ENCODE data around the gene CCDC74A. TPM values are rescaled to one million over a fixed set of nuclear protein-coding genes. Genes with fewer than 3 reads are reported as not detected.
"Not testable (repeated sequence)": the region's sequence is repeated elsewhere in the genome, so short reads cannot be mapped to it uniquely, and the experiment has no call there.

CCDC74A gene
- total RNA-seq, result 1.6 and 9.1 TPM in 2 replicates

- peak; percentile 18 for DNase-seq (ENCODE audit: low read depth)
Measured at GRCh38 chr2:131527131-131528001, at the start of gene CCDC74A. CCDC74A (plus strand) TSS chr2:131527888; CDS start chr2:131527971, 83 bp downstream.

DNA sequence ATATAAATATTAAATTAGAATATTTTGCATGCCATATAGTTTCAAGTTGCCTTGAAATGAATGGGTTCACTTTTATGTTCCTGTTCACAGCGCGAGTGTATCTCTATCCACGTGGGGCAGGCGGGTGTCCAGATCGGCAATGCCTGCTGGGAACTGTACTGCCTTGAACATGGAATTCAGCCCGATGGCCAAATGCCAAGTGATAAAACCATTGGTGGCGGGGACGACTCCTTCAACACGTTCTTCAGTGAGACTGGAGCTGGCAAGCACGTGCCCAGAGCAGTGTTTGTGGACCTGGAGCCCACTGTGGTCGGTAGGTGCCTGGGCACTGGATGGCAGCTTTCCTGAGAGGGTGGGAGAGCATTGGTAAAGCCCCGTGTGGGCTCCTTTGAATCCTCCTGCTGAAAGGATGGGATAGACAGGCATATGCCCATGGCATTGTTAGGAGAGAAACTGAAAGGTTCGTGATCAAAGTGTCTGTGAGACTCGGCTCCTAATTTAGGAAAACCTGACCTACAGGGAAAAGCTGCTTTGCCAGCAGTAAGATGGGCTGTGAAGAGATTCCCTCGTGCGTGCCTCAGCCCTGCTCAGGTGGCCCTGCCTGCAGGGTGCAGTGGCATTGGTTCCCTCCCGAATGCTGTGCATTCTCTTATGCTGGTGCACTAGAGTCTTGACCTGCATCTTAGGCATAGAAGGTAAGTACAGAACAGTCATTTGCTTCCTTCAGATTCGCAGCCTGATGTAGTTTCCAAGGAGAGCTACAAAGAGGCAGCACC is 49.4 kb upstream of the CCDC74A start:
- not testable (repeated sequence) for DNase-seq (ENCODE audit: low read depth)

DNA sequence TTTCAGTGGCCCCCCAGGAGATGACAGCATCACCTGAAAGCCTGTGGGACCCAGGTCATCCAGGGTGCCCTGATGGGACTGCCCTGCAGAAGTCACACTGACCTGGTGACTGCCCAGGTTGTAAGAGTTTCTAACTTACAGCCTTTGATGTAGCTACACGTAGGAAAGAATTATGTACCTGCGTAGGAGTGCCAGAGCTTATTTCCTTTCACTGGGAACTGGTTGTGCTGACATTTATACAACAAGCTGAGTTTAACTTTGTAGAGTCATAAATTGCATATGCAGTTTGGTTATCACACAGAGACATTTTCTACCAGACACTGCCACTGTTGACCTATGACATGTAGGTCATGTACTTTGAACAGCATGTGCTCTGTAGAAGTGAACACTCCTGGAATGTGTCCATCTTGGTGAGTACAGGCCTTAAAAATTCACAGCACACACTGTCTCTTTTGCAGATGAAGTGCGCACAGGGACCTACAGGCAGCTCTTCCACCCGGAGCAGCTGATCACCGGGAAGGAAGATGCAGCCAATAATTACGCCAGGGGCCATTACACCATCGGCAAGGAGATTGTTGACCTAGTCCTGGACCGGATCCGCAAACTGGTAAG is 48.7 kb upstream of the CCDC74A start:
- not testable (repeated sequence) for DNase-seq (ENCODE audit: low read depth)

DNA sequence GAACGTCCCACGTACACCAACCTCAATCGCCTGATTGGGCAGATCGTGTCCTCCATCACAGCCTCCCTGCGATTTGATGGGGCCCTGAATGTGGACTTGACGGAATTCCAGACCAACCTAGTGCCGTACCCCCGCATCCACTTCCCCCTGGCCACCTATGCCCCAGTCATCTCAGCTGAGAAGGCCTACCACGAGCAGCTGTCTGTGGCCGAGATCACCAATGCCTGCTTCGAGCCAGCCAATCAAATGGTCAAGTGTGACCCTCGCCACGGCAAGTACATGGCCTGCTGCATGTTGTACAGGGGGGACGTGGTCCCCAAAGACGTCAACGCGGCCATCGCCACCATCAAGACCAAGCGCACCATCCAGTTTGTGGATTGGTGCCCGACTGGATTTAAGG is 47.3 kb upstream of the CCDC74A start:
- not testable (repeated sequence) for DNase-seq (ENCODE audit: low read depth)

GRCh38 chr2:131482506-131483155 is 45.1 kb upstream of the CCDC74A start:
- DNase-seq (ENCODE audit: low read depth), result not testable (repeated sequence)

GRCh38 chr2:131483981-131484820 is 43.5 kb upstream of the CCDC74A start:
- DNase-seq (ENCODE audit: low read depth), result not testable (repeated sequence)

GRCh38 chr2:131484906-131485460 is 42.7 kb upstream of the CCDC74A start:
- DNase-seq (ENCODE audit: low read depth), result not testable (repeated sequence)

GRCh38 chr2:131486201-131486902 is 41.3 kb upstream of the CCDC74A start:
- DNase-seq (ENCODE audit: low read depth), result not testable (repeated sequence)

DNA sequence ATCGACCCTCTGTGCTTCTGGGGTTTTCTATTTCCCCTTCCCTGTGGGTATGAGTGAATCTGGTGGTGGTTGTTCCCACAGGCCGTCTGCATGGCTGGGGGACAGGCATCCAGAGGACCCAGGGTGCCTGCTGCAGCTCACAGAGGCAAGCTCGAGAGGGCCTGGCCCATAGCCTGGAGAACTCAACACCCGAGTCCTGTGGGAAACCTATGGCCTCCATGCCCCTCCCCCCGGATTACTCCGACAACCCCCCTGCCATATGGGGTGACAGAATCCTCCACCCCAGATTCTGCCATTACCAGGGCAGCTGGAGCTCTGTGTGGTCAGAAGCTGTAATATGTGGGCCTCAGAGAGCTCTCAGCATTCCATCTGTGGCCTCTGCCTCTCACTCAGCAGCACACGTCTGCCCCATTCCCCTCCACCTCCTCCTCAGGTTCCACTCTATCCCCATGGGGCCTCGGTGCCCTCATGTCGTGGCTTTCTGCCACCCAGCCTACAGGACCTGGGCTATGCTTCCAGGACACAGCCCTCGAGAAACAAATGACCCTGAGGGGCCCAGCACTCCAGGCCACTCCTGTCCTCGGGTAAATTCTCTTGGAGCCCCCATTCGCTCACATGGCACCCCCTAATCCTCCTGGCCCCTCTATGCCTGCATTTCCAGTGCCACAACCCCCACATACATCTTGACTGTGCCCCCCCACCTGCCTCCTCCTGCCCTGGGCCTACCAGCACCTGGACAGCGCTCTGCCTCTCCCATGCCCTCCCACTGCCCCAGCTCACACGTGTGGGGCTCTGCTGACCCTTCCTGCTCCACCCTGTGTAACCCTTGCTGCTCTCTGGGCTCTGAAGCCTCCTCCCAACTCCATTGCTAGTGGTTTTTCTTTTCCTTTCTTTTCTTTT is 39.1 kb upstream of the CCDC74A start:
- DNase-seq (ENCODE audit: low read depth), result no peak

DNA sequence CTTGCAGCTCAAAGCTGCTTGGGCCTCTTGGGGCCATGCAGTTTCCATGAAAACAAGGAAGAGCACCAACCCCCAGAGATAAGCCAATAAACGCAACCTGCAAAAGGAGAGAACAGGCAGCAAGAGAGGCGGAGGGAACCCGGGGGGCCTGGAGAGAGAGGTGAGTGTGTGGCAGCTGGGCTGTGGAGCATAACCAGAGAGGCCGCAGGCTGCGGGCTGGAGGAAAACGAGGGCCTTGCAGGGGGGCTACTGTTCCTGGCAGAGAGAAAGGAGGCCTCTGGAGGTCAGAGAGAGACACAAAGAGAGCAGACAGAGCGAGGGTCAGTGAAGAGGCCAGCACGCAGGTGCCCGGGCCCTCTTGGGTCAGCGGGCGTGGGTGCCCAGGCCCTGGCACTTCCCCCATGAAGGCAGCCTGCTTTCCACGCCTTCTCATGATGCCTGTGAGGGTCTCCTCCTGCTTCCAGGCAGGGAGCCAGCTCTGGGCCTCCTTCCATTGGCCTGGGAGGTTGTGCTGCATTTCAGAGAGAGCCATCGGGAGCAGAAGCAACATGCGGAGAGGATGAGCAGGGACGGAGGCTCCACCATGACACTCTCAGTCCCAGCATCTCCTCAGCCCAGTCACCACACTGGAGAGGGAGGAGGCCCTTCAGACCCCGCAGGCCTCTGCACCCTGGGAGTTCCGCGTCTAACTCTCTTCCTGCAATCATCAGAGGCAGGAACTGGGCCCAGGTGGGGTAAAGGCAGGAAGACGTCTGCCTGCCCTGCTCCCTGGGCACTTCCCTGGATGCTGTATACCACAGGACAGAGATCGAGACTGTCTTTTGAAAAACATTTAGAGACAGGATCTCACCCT is 36.8 kb upstream of the CCDC74A start:
- DNase-seq (ENCODE audit: low read depth), result not testable (repeated sequence)

DNA sequence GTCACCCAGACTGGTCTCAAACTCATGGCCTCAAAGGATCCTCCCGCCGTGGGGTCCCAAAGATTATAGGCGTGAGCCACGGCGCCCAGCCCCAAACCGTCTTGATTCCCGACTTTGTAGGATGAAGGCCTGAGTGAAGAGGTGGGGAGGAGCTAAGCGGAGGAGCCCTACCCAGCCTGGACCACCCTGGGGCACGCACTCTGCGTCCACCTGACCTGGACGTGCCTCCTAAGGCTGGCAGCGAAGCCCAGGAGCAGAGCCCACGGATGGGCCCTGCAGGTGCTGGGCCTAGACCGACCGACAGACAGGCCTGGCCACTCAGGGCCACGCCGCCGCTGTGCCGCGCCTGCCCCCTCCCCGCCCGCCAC is 36.2 kb upstream of the CCDC74A start:
- DNase-seq (ENCODE audit: low read depth), result not testable (repeated sequence)

DNA sequence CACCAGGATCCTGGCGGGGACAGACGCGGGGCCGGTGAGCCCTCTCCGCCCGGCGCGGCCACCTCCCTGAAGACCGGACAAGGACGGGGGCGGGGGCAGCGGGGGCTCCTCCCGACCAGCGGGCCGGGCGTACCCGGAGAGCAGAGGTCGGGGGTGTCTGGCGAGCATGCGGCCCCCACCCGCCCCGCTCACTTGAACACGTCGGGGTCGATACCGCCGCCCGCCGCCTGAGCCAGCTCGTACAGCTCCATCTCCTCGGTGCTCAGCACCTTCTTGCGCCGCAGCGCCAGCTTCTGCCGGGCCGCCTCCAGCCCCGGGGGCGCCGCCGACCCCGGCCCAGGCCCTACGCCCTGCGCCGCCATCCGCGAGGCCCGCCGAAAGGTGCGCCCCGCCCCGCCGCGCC is 35.7 kb upstream of the CCDC74A start, which contains the start of gene MZT2A:
Gene MZT2A (minus strand): TSS at position 383 of the 403 bp plus-strand sequence. CDS start 21 bp downstream, at position 362.
- DNase-seq (ENCODE audit: low read depth), result not testable (repeated sequence)

DNA sequence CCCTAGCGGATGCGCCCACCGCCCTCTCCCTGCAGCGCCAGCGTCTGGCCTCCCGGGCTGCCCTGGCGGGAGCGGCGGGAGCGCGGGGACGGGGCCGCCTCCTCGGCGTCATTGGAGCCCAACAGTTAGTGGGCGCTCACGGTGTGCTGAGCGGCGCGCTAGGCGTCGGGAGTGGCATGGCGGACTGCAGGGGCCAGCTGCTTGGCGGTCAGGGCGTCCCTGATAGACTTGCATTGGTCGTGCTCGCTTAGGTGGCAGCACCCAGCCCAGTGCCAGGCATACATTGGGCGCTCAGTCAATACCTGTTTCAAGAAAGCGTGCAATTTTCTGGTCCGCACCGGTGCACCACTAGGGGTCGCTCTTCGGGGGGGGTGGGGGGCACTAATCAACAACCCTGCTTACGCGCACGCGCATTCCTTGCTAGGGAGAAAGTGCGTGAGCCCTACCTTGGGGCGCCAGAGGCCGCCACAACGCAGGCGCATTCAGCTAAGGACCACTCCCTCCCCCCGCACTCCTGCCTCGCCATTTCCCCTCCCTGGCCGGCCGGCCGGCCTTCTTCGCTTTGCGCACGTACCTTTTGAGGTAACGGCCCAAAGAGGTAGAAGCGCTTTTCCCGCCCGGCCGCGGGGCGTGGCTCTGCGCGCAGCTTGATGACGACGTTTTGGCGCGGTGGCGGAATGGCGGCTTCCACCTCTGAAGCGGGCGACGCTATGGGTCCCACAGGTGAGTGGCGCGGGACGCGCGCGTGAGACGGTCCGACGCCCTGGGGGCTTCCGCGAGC is 35.1 kb upstream of the CCDC74A start:
- peak; percentile 91 for DNase-seq (ENCODE audit: low read depth)

GRCh38 chr2:131493199-131493968 is 34.3 kb upstream of the CCDC74A start:
- no peak for DNase-seq (ENCODE audit: low read depth)

DNA sequence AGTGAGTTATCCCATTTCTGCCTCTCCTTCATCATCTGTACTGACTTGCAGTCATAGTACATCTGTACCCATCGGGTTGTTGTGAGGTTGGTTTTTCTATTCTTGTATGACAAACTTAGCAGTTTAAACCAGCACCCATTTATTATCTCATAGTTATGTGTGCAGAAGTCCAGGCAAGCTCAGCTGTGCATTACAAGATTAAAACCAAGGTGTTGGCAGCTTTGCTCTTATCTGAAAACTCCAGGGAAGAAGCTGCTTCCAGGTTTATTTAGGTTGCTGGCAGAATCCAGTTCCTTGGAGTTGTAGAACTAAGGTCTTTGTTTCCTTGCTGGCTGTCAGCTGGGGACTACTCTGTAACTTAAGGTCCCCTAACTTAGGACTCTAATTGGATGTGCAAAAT is 32.2 kb upstream of the CCDC74A start:
- DNase-seq (ENCODE audit: low read depth), result not testable (repeated sequence)

Measured in renal cortical epithelial cell (primary cell).